Activated T-helper 1 cell treated with anti-CD3 and anti-CD28 coated beads, Interleukin-12 subunit alpha, Interleukin-12 subunit beta, Interleukin-2, Interleukin-4 antibody, amounts not matched to agents 30 ng/mL and 10 ng/mL and 1 ng/mL, durations not matched to agents 14 hours and 24 hours and 36 hours (primary cell): ENCODE results near the gene ITIH6. TPM values are rescaled to one million over a fixed set of nuclear protein-coding genes. Genes with fewer than 3 reads are reported as not detected.
"Not testable (repeated sequence)": the region's sequence is repeated elsewhere in the genome, so short reads cannot be mapped to it uniquely, and the experiment has no call there.

Experiments used
- DNase-seq: peaks from one replicate; pipeline ENCODE4 v3.0.0; 2021; ENCODE audit warnings: low spot score
- H3K27ac Mint-ChIP-seq: one replicate; pipeline ENCODE4 v1.8.0; 2021; ENCODE audit warnings: mild to moderate bottlenecking, mixed read lengths
- H3K27me3 Mint-ChIP-seq: one replicate; pipeline ENCODE4 v1.8.0; 2022; ENCODE audit warnings: mild to moderate bottlenecking, moderate library complexity, mixed read lengths; ENCODE audit not compliant: insufficient read depth
- H3K36me3 Mint-ChIP-seq: one replicate; pipeline ENCODE4 v1.8.0; 2021; ENCODE audit warnings: low read depth, mixed read lengths
- H3K4me1 Mint-ChIP-seq: one replicate; pipeline ENCODE4 v1.8.0; 2021; ENCODE audit warnings: low read depth, mixed read lengths
- H3K4me3 Mint-ChIP-seq: one replicate; pipeline ENCODE4 v1.8.0; 2021; ENCODE audit warnings: mild to moderate bottlenecking, moderate library complexity, mixed read lengths
- H3K9me3 Mint-ChIP-seq: one replicate; pipeline ENCODE4 v1.8.0; 2021; ENCODE audit warnings: mixed read lengths
- intact Hi-C: fragments of 100-400 bp; cut with micrococcal nuclease; formaldehyde crosslinking; loops from one replicate; pipeline ENCODE4 v1.15.1; 2024
- total RNA-seq: library from RNA; stranded (reverse); gene quantifications from 2 replicates; pipeline ENCODE4 v1.2.3, GENCODE V29; 2022

ITIH6 gene
- total RNA-seq, 1 donor from 2014 or later, result not detected

- Mint-ChIP-seq H3K4me1 (no peaks in the 10 kb centered on the region), H3K36me3 (no peaks in the 10 kb centered on the region), H3K4me3 (no peak overlapping the region), H3K9me3 (no peaks in the 10 kb centered on the region), H3K27ac (no peak overlapping the region), H3K27me3 (peaks cover 2% of the 10 kb centered on the region)
- intact Hi-C loops, result no loop called here
- no peak for DNase-seq
Observed at GRCh38 chrX:54788446-54788845, 9.6 kb downstream of the ITIH6 start.

- intact Hi-C loops, result no loop called here
- no peak overlapping the region for H3K27ac Mint-ChIP-seq
Observed at GRCh38 chrX:54786967-54787366, 11.1 kb downstream of the ITIH6 start.

GRCh38 chrX:54785901-54786300, 12.2 kb downstream of the ITIH6 start:
- Mint-ChIP-seq H3K4me3 (no peak overlapping the region), H3K27ac (no peak overlapping the region), H3K27me3 (peaks cover 4% of the 10 kb centered on the region), H3K9me3 (no peaks in the 10 kb centered on the region), H3K36me3 (no peaks in the 10 kb centered on the region), H3K4me1 (no peaks in the 10 kb centered on the region)
- intact Hi-C loops, result no loop called here
- no peak for DNase-seq

More at GRCh38 chrX:54786967-54787366, 11.1 kb downstream of the ITIH6 start:
- DNase-seq, result no peak
- Mint-ChIP-seq H3K4me1 (no peaks in the 10 kb centered on the region), H3K9me3 (no peaks in the 10 kb centered on the region), H3K4me3 (no peak overlapping the region), H3K27me3 (peaks cover 2% of the 10 kb centered on the region), H3K36me3 (no peaks in the 10 kb centered on the region)

- DNase-seq, result no peak
- intact Hi-C loops, result no loop called here
- H3K4me1 Mint-ChIP-seq, result peaks cover 4% of the 10 kb centered on the region
Observed at GRCh38 chrX:54776987-54777672, 20.9 kb downstream of the ITIH6 start.

GRCh38 chrX:54776061-54776460, 22.0 kb downstream of the ITIH6 start:
- intact Hi-C loops, result no loop called here
- H3K4me1 Mint-ChIP-seq, result peaks cover 4% of the 10 kb centered on the region
- H3K36me3 Mint-ChIP-seq, result no peaks in the 10 kb centered on the region
- H3K9me3 Mint-ChIP-seq, result no peaks in the 10 kb centered on the region
- H3K27ac Mint-ChIP-seq, result no peak overlapping the region
- no peak overlapping the region for H3K4me3 Mint-ChIP-seq
- H3K27me3 Mint-ChIP-seq, result peaks cover 6% of the 10 kb centered on the region
- DNase-seq, result no peak

More at GRCh38 chrX:54776987-54777672, 20.9 kb downstream of the ITIH6 start:
- no peaks in the 10 kb centered on the region for H3K36me3 Mint-ChIP-seq
- no peak overlapping the region for H3K27ac Mint-ChIP-seq
- no peak overlapping the region for H3K4me3 Mint-ChIP-seq
- H3K9me3 Mint-ChIP-seq, result no peaks in the 10 kb centered on the region
- H3K27me3 Mint-ChIP-seq, result peaks cover 7% of the 10 kb centered on the region

- H3K27me3 Mint-ChIP-seq, H3K4me1 Mint-ChIP-seq, intact Hi-C loops, H3K36me3 Mint-ChIP-seq, H3K9me3 Mint-ChIP-seq, DNase-seq, H3K27ac Mint-ChIP-seq, H3K4me3 Mint-ChIP-seq: not testable (repeated sequence)
Observed at GRCh38 chrX:54774391-54775094, 23.5 kb downstream of the ITIH6 start.

GRCh38 chrX:54758114-54759055, 39.7 kb downstream of the ITIH6 start:
- H3K9me3 Mint-ChIP-seq, result peaks cover 4% of the 10 kb centered on the region
- H3K27ac Mint-ChIP-seq, result no peak overlapping the region
- intact Hi-C loops, result no loop called here
- peaks cover 3% of the 10 kb centered on the region for H3K27me3 Mint-ChIP-seq
- DNase-seq, result no peak
- H3K4me1 Mint-ChIP-seq, result no peaks in the 10 kb centered on the region
- H3K4me3 Mint-ChIP-seq, result no peak overlapping the region
- no peaks in the 10 kb centered on the region for H3K36me3 Mint-ChIP-seq

GRCh38 chrX:54754854-54755253, 43.2 kb downstream of the ITIH6 start:
- no peak for DNase-seq
- Mint-ChIP-seq H3K4me1 (no peaks in the 10 kb centered on the region), H3K36me3 (no peaks in the 10 kb centered on the region), H3K27ac (no peak overlapping the region), H3K27me3 (no peaks in the 10 kb centered on the region), H3K9me3 (no peaks in the 10 kb centered on the region), H3K4me3 (no peak overlapping the region)
- intact Hi-C loops, result no loop called here

GRCh38 chrX:54748626-54749025, 49.4 kb downstream of the ITIH6 start:
- intact Hi-C loops, result no loop called here

GRCh38 chrX:54747733-54748393, 50.2 kb downstream of the ITIH6 start:
- Mint-ChIP-seq H3K27ac (no peak overlapping the region), H3K27me3 (no peaks in the 10 kb centered on the region), H3K4me3 (no peak overlapping the region), H3K4me1 (no peaks in the 10 kb centered on the region), H3K36me3 (no peaks in the 10 kb centered on the region), H3K9me3 (no peaks in the 10 kb centered on the region)
- intact Hi-C loops, result no loop called here
- no peak for DNase-seq

More at GRCh38 chrX:54748626-54749025, 49.4 kb downstream of the ITIH6 start:
- no peak overlapping the region for H3K4me3 Mint-ChIP-seq
- no peaks in the 10 kb centered on the region for H3K36me3 Mint-ChIP-seq
- H3K9me3 Mint-ChIP-seq, result no peaks in the 10 kb centered on the region
- H3K27me3 Mint-ChIP-seq, result no peaks in the 10 kb centered on the region
- no peak overlapping the region for H3K27ac Mint-ChIP-seq
- H3K4me1 Mint-ChIP-seq, result no peaks in the 10 kb centered on the region
- DNase-seq, result no peak

GRCh38 chrX:54746928-54747327, 51.1 kb downstream of the ITIH6 start:
- Mint-ChIP-seq H3K27me3 (no peaks in the 10 kb centered on the region), H3K9me3 (no peaks in the 10 kb centered on the region), H3K4me3 (no peak overlapping the region), H3K36me3 (no peaks in the 10 kb centered on the region), H3K27ac (peak overlapping the region; percentile 22), H3K4me1 (no peaks in the 10 kb centered on the region)
- DNase-seq, result no peak
- intact Hi-C loops, result no loop called here

- H3K4me3 Mint-ChIP-seq, result no peak overlapping the region
- no peaks in the 10 kb centered on the region for H3K4me1 Mint-ChIP-seq
- no peak overlapping the region for H3K27ac Mint-ChIP-seq
- intact Hi-C loops, result no loop called here
- H3K9me3 Mint-ChIP-seq, result no peaks in the 10 kb centered on the region
- H3K27me3 Mint-ChIP-seq, result no peaks in the 10 kb centered on the region
- H3K36me3 Mint-ChIP-seq, result no peaks in the 10 kb centered on the region
- DNase-seq, result no peak
Observed at GRCh38 chrX:54745676-54746075, 52.4 kb downstream of the ITIH6 start.
